Right cardiac atrium (tissue), 5 donors: ENCODE results near the gene RAB8A. TPM values are rescaled to one million over a fixed set of nuclear protein-coding genes. Genes with fewer than 3 reads are reported as not detected.
"Not testable (repeated sequence)": the region's sequence is repeated elsewhere in the genome, so short reads cannot be mapped to it uniquely, and the experiment has no call there.

ENCODE experiments used
- ATAC-seq, 2 donors: fragments of 200-7000 bp; cut with Tn5 transposase; one replicate each; pipeline versions ENCODE4 v1.8.0 to v1.9.1; 2020; ENCODE audit warnings: moderate library complexity in 2 of 2, mild to moderate bottlenecking in 1 of 2
- DNase-seq, 3 donors: peaks; one replicate each; pipeline ENCODE4 v3.0.0-alpha.2; 2020
- H3K27ac ChIP-seq: one replicate; pipeline ENCODE4 v1.5.1; 2013; ENCODE audit warnings: mild to moderate bottlenecking, low read length, control low read depth, moderate library complexity
- H3K27me3 ChIP-seq: one replicate; pipeline ENCODE4 v1.6.1; 2013; ENCODE audit not compliant: control insufficient read depth, insufficient read depth
- H3K4me1 ChIP-seq: one replicate; pipeline ENCODE4 v1.6.1; 2013; ENCODE audit warnings: low read length; ENCODE audit not compliant: control insufficient read depth, insufficient read depth
- H3K4me3 ChIP-seq: one replicate; pipeline ENCODE4 v1.5.1; 2013; ENCODE audit warnings: low read length, control low read depth
- H3K9me3 ChIP-seq: one replicate; pipeline ENCODE4 v1.6.1; 2013; ENCODE audit warnings: low read length; ENCODE audit not compliant: control insufficient read depth
- WGBS: extraction: QIAGEN DNeasy Blood & Tissue Kit; methylation state at CpG from one replicate; pipeline ENCODE4 v1.1.7; 2013; 5-methylcytosine and 5-hydroxymethylcytosine counted together
- intact Hi-C, 4 donors: fragments of 100-400 bp; cut with DNase I; formaldehyde crosslinking; loops; one replicate each; pipeline versions ENCODE4 v1.11.0 to v1.14.0; 2022 to 2023
- polyA plus RNA-seq: library from polyadenylated mRNA; stranded (reverse); fragments of 200-250 nt; gene quantifications from one replicate; pipeline ENCODE4 v1.2.3, GENCODE V29; 2013
- total RNA-seq, 4 donors: library from RNA; stranded (reverse); fragmentation: NEBNext Ultra II Directional; extraction: Animal tissue kit (Norgen Biotek cat#: 25700); gene quantifications; one replicate each; pipeline ENCODE4 v1.2.1, GENCODE V29; 2021
- donor health status: healthy with polysubstance abuse.
- donor health status: DM: no; HTN: yes; CAD: no.
- donor health status: DM: no; HTN: no; CAD: no.
- donor health status: DM: no; HTN: yes; CAD: no; lungs with severe emphysema.
- donor health status: DM: yes; HTN: yes; CAD: no.

The RAB8A gene
- total and polyA plus RNA-seq, 5 donors = 12.9 to 30.0 (median 23.4) TPM

DNA sequence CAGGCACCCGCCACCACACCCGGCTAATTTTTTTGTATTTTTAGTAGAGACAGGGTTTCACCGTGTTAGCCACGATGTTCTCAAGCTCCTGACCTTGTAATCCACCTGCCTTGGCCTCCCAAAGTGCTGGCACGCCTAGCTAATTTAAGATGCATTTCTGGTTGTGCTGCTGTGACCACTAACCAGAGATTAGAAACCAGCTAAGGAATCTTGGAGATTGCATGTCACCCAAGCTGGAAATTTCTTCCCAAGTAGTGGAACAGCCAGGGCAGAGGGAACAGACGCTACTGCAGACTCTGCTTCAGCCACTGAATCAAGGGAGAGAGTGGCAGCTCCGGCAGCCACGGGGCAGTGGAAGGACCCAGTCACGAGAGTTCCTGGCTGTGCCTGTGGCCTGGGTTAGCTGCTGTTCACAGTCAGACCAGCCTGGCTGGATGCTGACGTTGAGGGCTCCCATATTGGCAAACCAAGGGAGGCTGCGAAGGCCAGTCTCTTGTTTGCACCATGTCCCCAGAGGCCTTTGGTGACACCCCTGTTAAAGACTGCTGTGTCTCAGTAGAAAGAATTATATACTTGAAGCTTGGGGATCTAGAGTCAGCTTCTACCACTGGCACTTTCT lies 27.5 kb upstream of the RAB8A start:
- no peak for ATAC-seq
- 86% methylated on average over 11 of the region's 11 CpGs for WGBS
- Histone ChIP-seq H3K9me3 (no peaks in the 10 kb centered on the region), H3K27me3 (no peaks in the 10 kb centered on the region), H3K4me3 (no peak overlapping the region), H3K27ac (no peak overlapping the region), H3K4me1 (peaks cover 2% of the 10 kb centered on the region)
- intact Hi-C loops = no loop called here
- DNase-seq = no peak

GRCh38 chr19:16085115-16085514 lies 26.6 kb upstream of the RAB8A start:
- Histone ChIP-seq H3K4me1 (no peaks in the 10 kb centered on the region), H3K9me3 (no peaks in the 10 kb centered on the region), H3K27me3 (no peaks in the 10 kb centered on the region), H3K27ac (no peak overlapping the region), H3K4me3 (no peak overlapping the region)
- ATAC-seq (no peak), DNase-seq (no peak)
- 74% methylated on average over 6 of the region's 6 CpGs for WGBS
- intact Hi-C loops = no loop called here

- DNase-seq, H3K27me3 ChIP-seq, H3K27ac ChIP-seq, intact Hi-C loops, H3K4me3 ChIP-seq, ATAC-seq, H3K4me1 ChIP-seq, H3K9me3 ChIP-seq: not testable (repeated sequence)
- WGBS = 84% methylated on average over 11 of the region's 11 CpGs
Observed at GRCh38 chr19:16087404-16087803, 24.3 kb upstream of the RAB8A start.

- H3K4me1 ChIP-seq = no peaks in the 10 kb centered on the region
- no peaks in the 10 kb centered on the region for H3K27me3 ChIP-seq
- H3K9me3 ChIP-seq = no peaks in the 10 kb centered on the region
- H3K27ac ChIP-seq = no peak overlapping the region
- DNase-seq = peak in 1 of 3 donors; percentile 57
- ATAC-seq = peak; percentile 3 to 7
- intact Hi-C loops = no loop called here
- H3K4me3 ChIP-seq = no peak overlapping the region
- WGBS = 47% methylated on average over 12 of the region's 12 CpGs
Observed at GRCh38 chr19:16087940-16088339, 23.7 kb upstream of the RAB8A start.

DNA sequence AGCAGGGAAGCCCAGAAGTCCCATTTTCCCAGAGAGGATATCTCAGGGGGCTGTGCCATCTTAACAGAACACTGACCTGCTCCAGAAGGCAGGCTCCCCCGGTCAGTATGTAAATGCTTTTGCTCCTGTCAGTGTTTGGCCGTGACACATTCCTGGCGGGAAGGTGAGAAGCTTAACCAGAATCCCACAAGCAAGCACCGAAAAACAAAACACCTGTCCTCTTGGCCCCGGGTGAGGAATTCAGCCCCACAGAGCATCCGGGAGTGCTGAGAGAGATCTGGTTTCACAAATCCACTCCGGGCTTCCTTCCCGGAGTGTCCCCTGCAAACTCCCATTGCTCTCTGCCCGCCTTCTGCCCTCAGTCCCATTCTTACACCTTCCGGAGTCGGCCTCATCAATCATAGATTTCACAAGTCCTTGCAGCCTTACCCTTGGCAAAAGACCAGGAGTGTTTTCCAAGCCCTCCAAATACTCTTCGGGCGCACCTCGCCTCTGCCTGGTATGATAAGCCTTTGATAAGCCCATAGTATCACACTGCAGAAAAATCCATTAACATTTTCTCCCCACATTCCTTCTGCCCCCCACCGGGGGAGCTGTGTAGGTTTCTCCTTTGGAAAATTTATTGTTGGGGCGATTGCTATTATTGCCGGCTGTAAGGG lies 23.2 kb upstream of the RAB8A start:
- intact Hi-C loops = no loop called here
- H3K27me3 ChIP-seq = no peaks in the 10 kb centered on the region
- DNase-seq = peak in 1 of 3 donors; percentile 42
- no peaks in the 10 kb centered on the region for H3K4me1 ChIP-seq
- ATAC-seq = peak; percentile 39 to 42
- H3K9me3 ChIP-seq = no peaks in the 10 kb centered on the region
- H3K27ac ChIP-seq = no peak overlapping the region
- 47% methylated on average over 17 of the region's 17 CpGs for WGBS
- H3K4me3 ChIP-seq = no peak overlapping the region

DNA sequence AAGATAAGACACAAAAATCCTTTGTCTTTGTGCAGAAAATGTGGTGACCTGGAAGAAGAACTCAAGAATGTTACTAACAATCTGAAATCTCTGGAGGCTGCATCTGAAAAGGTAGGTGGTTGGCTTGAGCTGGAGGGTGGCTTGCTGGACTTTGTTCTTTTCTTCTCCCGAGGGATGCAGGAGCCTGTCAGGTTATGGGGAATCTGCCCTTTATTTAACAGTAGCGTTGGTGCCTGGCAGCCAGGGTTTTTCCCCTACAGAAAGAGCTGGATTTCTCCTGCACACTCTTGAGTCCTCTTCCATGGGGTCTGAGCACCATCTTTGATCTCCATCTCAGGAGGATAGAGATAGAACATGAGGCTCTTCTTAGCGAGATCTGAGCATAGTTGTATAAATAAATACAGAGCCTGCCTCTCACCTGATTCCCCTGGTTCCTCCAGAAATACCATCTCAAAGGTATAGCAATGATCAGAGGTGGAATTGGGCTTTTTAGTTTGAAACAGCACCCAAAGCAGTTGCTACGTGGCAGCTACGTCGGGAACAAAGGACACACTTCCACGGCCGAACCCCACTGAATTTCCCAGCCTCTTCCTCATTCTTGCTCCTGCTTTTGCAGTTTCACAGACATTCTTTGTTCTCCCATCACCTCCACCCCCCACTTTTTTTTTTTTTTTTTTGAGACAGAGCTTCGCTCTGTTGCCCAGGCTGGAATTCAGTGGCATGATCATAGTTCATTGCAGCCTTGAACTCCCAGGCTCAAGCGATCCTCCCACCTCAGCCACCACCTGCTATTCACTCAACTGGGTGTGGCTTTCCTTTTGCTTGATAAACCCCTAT lies 22.5 kb upstream of the RAB8A start:
- DNase-seq = no peak
- ATAC-seq = no peak
- Histone ChIP-seq H3K4me1 (peaks cover 1% of the 10 kb centered on the region), H3K27ac (no peak overlapping the region), H3K4me3 (no peak overlapping the region), H3K27me3 (no peaks in the 10 kb centered on the region), H3K9me3 (no peaks in the 10 kb centered on the region)
- WGBS = 74% methylated on average over 10 of the region's 10 CpGs
- intact Hi-C loops = no loop called here

- DNase-seq (no peak), ATAC-seq (no peak)
- Histone ChIP-seq H3K4me3 (no peak overlapping the region), H3K27me3 (no peaks in the 10 kb centered on the region), H3K9me3 (no peaks in the 10 kb centered on the region), H3K27ac (no peak overlapping the region), H3K4me1 (peaks cover 1% of the 10 kb centered on the region)
- intact Hi-C loops = no loop called here
- 96% methylated on average over 13 of the region's 13 CpGs for WGBS
Observed at GRCh38 chr19:16091546-16092475, 19.9 kb upstream of the RAB8A start.

- DNase-seq (no peak), ATAC-seq (peak in 1 of 2 donors; percentile 16)
- intact Hi-C loops = no loop called here
- Histone ChIP-seq H3K27ac (no peak overlapping the region), H3K4me3 (no peak overlapping the region), H3K9me3 (no peaks in the 10 kb centered on the region), H3K4me1 (peaks cover 1% of the 10 kb centered on the region), H3K27me3 (no peaks in the 10 kb centered on the region)
- 70% methylated on average over 10 of the region's 10 CpGs for WGBS
Observed at GRCh38 chr19:16094360-16095070, 17.2 kb upstream of the RAB8A start.

DNA sequence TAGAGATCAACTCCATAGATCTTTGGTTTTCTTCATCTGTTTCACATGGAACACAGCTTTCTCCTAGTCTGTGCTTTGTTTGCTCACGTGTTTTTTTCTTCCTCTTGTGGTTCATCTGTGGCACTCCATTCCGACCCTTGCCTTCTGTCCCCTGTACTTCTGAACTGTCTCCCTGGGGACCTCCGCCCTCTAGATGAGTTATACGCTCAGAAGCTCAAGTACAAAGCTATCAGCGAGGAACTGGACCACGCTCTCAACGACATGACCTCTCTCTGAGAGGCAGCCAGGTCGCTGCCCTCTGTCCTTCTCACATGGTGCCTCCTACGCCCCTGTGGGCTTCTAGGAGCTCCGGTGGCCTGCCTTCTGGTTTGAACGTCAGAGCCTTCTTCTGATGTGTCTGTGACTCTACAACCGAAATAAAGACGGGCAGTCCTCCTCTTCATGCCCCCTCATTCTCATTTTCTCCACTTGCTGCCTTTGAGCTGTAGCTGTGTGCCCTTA lies 16.6 kb upstream of the RAB8A start:
- H3K27ac ChIP-seq = no peak overlapping the region
- H3K4me1 ChIP-seq = peaks cover 1% of the 10 kb centered on the region
- ATAC-seq = peak in 1 of 2 donors; percentile 56
- H3K4me3 ChIP-seq = no peak overlapping the region
- 59% methylated on average over 13 of the region's 13 CpGs for WGBS
- no peaks in the 10 kb centered on the region for H3K27me3 ChIP-seq
- no peaks in the 10 kb centered on the region for H3K9me3 ChIP-seq
- peak in 2 of 3 donors; percentile 56 to 57 for DNase-seq
- intact Hi-C loops = no loop called here

- Histone ChIP-seq H3K27me3 (no peaks in the 10 kb centered on the region), H3K9me3 (no peaks in the 10 kb centered on the region), H3K27ac (peak overlapping the region; percentile 21), H3K4me3 (no peak overlapping the region), H3K4me1 (peaks cover 1% of the 10 kb centered on the region)
- ATAC-seq = no peak
- peak in 1 of 3 donors; percentile 42 for DNase-seq
- WGBS = 77% methylated on average over 10 of the region's 10 CpGs
- intact Hi-C loops = no loop called here
Observed at GRCh38 chr19:16096280-16096855, 15.3 kb upstream of the RAB8A start.
